B cell (primary cell): ENCODE data around the gene AP1S3. TPM values are rescaled to one million over a fixed set of nuclear protein-coding genes. Genes with fewer than 3 reads are reported as not detected.

Experiments
- ATAC-seq: fragments of 200-7000 bp; cut with Tn5 transposase; one replicate; pipeline ENCODE4 v1.10.0; 2021; ENCODE audit warnings: low read depth, mild to moderate bottlenecking, moderate number of reproducible peaks, moderate library complexity
- CTCF ChIA-PET: fragments of 350-600 bp; sonication (Branson Sonifier 250); formaldehyde crosslinking; loops from one replicate; lab custom pipeline; 2021; ENCODE audit warnings: antibody characterized with exemption, inconsistent platforms; lab: Charles Lee
- POLR2A ChIA-PET: fragments of 350-600 bp; sonication (Branson Sonifier 250); formaldehyde crosslinking; loops from one replicate; lab custom pipeline; 2021; ENCODE audit warnings: antibody characterized with exemption; lab: Charles Lee
- DNase-seq: peaks from one replicate; pipeline ENCODE4 v3.0.0; 2013
- H2AFZ ChIP-seq: 2 replicates; pipeline ENCODE4 v1.6.1; 2012; ENCODE audit warnings: mild to moderate bottlenecking, low read depth, low read length; ENCODE audit not compliant: insufficient read depth, poor library complexity, severe bottlenecking
- H3K27ac ChIP-seq, 2 donors: 1 replicate in 1 of 2; 2 replicates in 1 of 2; pipeline ENCODE4 v1.5.1; 2012 to 2013; ENCODE audit warnings: low read length in 2 of 2, mild to moderate bottlenecking in 2 of 2, moderate library complexity in 1 of 2
- H3K27me3 ChIP-seq, 4 experiments: fragments of 200-600 bp in 1 of 4; sonication (generic) in 1 of 4; replicated peaks in 1 of 4; 1 replicate in 2 of 4; 2 replicates in 2 of 4; pipeline versions ENCODE4 v1.6.1 to v1.7.0; 2013 to 2016; ENCODE audit warnings: low read length in 3 of 4, mild to moderate bottlenecking in 2 of 4, mixed read lengths in 1 of 4, moderate library complexity in 1 of 4; ENCODE audit not compliant: insufficient read depth in 4 of 4, control insufficient read depth in 3 of 4; ENCODE audit errors: control extremely low read depth in 1 of 4
- H3K36me3 ChIP-seq, 2 experiments: replicated peaks in 1 of 2; 1 replicate in 1 of 2; 2 replicates in 1 of 2; pipeline versions ENCODE4 v1.6.1 to v1.7.1; 2013; ENCODE audit warnings: low read length in 1 of 2; ENCODE audit not compliant: insufficient read depth in 2 of 2, control insufficient read depth in 1 of 2; ENCODE audit errors: control extremely low read depth in 1 of 2, extremely low read depth in 1 of 2
- H3K4me1 ChIP-seq, 2 donors: fragments of 200-600 bp in 1 of 2; sonication (generic) in 1 of 2; 1 replicate in 1 of 2; 2 replicates in 1 of 2; pipeline versions ENCODE4 v1.5.1 to v1.6.1; 2013 to 2017; ENCODE audit warnings: low read length in 2 of 2; ENCODE audit not compliant: control insufficient read depth in 2 of 2, insufficient read depth in 2 of 2
- H3K4me2 ChIP-seq: replicated peaks from 2 replicates; pipeline ENCODE3; 2012; ENCODE audit warnings: mild to moderate bottlenecking, low read depth, low read length; ENCODE audit not compliant: poor library complexity, severe bottlenecking
- H3K4me3 ChIP-seq, 5 experiments: fragments of 200-600 bp in 1 of 5; sonication (generic) in 1 of 5; 1 replicate in 3 of 5; 2 replicates in 2 of 5; pipeline versions ENCODE4 v1.5.1 to v1.7.0; 2011 to 2016; ENCODE audit warnings: low read length in 4 of 5, mild to moderate bottlenecking in 4 of 5, low read depth in 2 of 5, control low read depth in 1 of 5, moderate library complexity in 1 of 5; ENCODE audit not compliant: insufficient read depth in 1 of 5; ENCODE audit errors: control extremely low read depth in 1 of 5, extremely low read depth in 1 of 5
- H3K79me2 ChIP-seq: fragments of 200-600 bp; sonication (generic); one replicate; pipeline ENCODE4 v1.6.0; 2016; ENCODE audit warnings: low read length; ENCODE audit not compliant: control insufficient read depth, insufficient read depth
- H3K9ac ChIP-seq: fragments of 200-600 bp; sonication (generic); 2 replicates; pipeline ENCODE4 v1.6.1; 2017; ENCODE audit warnings: mild to moderate bottlenecking, low read length, moderate library complexity
- H3K9me3 ChIP-seq, 3 donors: one replicate each; pipeline versions ENCODE4 v1.6.1 to v1.7.1; 2013; ENCODE audit warnings: low read length in 2 of 3; ENCODE audit not compliant: control insufficient read depth in 2 of 3, insufficient read depth in 1 of 3; ENCODE audit errors: control extremely low read depth in 1 of 3
- H4K20me1 ChIP-seq: 2 replicates; pipeline ENCODE4 v1.6.0; 2012; ENCODE audit warnings: mild to moderate bottlenecking, low read length; ENCODE audit not compliant: insufficient read depth, control insufficient read depth, poor library complexity, severe bottlenecking
- H3K27ac Mint-ChIP-seq: one replicate; pipeline ENCODE4 v1.8.0; 2021; ENCODE audit warnings: mixed read lengths
- H3K27me3 Mint-ChIP-seq: one replicate; pipeline ENCODE4 v1.8.0; 2021; ENCODE audit warnings: mixed read lengths
- H3K4me1 Mint-ChIP-seq: one replicate; pipeline ENCODE4 v1.8.0; 2021; ENCODE audit warnings: mixed read lengths
- H3K4me3 Mint-ChIP-seq: one replicate; pipeline ENCODE4 v1.8.0; 2021; ENCODE audit warnings: mixed read lengths
- H3K9me3 Mint-ChIP-seq: one replicate; pipeline ENCODE4 v1.8.0; 2022; ENCODE audit warnings: mixed read lengths; ENCODE audit not compliant: insufficient read depth
- EZH2 ChIP-seq: IDR thresholded peaks from 2 replicates; pipeline ENCODE4 v1.6.1; 2012; ENCODE audit warnings: borderline replicate concordance, low read depth, mild to moderate bottlenecking, moderate library complexity, low read length; ENCODE audit not compliant: insufficient read depth, poor library complexity, severe bottlenecking
- WGBS: methylation state at CpG from one replicate; pipeline ENCODE4 v1.1.5; 2013; ENCODE audit warnings: missing lambda C conversion rate; ENCODE audit not compliant: insufficient coverage; 5-methylcytosine and 5-hydroxymethylcytosine counted together
- intact Hi-C: fragments of 100-400 bp; cut with micrococcal nuclease; formaldehyde crosslinking; loops from one replicate; pipeline ENCODE4 v1.10.0; 2022
- polyA plus RNA-seq: library from polyadenylated mRNA; depleted of rRNA; stranded (reverse); fragments of >200 nt; gene quantifications from 2 replicates; pipeline ENCODE4 v1.2.3, GENCODE V29; 2012
- total RNA-seq, 2 donors: library from RNA; stranded (reverse); fragments of 120-200 nt in 1 of 2; gene quantifications; 1 replicate in 1 of 2; 2 replicates in 1 of 2; pipeline versions ENCODE4 v1.2.3 to v1.2.4, GENCODE V29; 2013 to 2022
- TF ChIP-seq, protein P1 (sequence below): fragments of 200-600 bp; IDR thresholded peaks from one replicate; pipeline ENCODE4 v1.8.0; 2022; ENCODE audit warnings: antibody characterized with exemption, mild to moderate bottlenecking

Gene AP1S3
- total and polyA plus RNA-seq, 2 donors (not counting 1 experiment from before 2014, with no cell fraction given), result 7.2 to 41.4 TPM

DNA sequence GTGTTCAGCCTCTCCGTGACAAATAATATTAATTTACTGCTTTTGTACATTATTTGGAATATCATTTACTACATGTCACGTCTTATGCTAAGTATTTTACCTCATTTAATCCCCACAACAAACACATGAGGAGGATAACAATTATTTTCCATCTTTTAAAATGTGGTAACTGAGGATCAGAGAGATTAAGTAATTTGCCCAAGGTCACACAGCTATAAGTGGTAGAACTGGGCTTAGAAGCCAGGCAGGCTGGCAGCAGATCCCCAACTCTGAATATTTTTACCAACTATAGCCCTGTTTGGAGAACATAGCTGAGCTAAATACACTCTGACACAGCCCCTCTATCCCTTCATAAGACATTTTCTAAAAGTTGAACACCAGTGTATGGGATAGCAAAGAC, 24.1 kb downstream of the AP1S3 start:
- H3K4me3 ChIP-seq, result no peak overlapping the region
- no peak overlapping the region for H3K9ac ChIP-seq
- Mint-ChIP-seq H3K4me3 (no peak overlapping the region), H3K4me1 (peaks cover 47% of the 10 kb centered on the region), H3K9me3 (no peaks in the 10 kb centered on the region), H3K27me3 (no peaks in the 10 kb centered on the region), H3K27ac (no peak overlapping the region)
- peaks cover 14% of the 10 kb centered on the region for H4K20me1 ChIP-seq
- H3K79me2 ChIP-seq, result peaks cover 92% of the 10 kb centered on the region
- no peaks in the 10 kb centered on the region for H3K36me3 ChIP-seq
- intact Hi-C loops, result no loop called here
- no peak overlapping the region for H2AFZ ChIP-seq
- CTCF ChIA-PET, result no interaction called here
- WGBS, result no CpG with 5 or more reads among the region's 2 CpGs
- H3K4me2 ChIP-seq, result no peak overlapping the region
- ATAC-seq (no peak), DNase-seq (no peak)
- H3K4me1 ChIP-seq, result peaks cover 0 to 7% of the 10 kb centered on the region in 2 donors
- no peak for TF ChIP-seq EZH2
- TF ChIP-seq, protein P1, sequence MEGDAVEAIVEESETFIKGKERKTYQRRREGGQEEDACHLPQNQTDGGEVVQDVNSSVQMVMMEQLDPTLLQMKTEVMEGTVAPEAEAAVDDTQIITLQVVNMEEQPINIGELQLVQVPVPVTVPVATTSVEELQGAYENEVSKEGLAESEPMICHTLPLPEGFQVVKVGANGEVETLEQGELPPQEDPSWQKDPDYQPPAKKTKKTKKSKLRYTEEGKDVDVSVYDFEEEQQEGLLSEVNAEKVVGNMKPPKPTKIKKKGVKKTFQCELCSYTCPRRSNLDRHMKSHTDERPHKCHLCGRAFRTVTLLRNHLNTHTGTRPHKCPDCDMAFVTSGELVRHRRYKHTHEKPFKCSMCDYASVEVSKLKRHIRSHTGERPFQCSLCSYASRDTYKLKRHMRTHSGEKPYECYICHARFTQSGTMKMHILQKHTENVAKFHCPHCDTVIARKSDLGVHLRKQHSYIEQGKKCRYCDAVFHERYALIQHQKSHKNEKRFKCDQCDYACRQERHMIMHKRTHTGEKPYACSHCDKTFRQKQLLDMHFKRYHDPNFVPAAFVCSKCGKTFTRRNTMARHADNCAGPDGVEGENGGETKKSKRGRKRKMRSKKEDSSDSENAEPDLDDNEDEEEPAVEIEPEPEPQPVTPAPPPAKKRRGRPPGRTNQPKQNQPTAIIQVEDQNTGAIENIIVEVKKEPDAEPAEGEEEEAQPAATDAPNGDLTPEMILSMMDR, result no peak
- POLR2A ChIA-PET, result no interaction called here
- no peaks in the 10 kb centered on the region for H3K27me3 ChIP-seq
- no peak overlapping the region for H3K27ac ChIP-seq
- H3K9me3 ChIP-seq, result no peaks in the 10 kb centered on the region

DNA sequence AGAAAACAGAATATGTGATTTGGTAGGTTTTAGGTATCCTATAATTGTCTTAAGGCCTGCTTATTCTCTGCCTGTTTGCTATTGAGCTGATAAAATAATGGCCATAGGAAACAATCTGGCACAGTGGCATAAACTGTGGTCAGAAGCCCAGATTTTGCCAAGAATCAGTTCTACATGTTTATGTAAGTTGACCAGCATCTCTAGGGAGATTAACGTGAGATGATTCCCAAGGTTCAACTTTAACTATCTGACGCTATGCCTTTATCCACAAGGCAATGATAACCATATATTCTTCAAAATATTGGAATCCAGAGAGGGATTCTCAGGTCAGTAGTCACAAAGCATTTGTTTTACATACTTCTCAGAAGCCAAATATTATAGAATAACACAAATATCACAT, 25.6 kb downstream of the AP1S3 start:
- Histone ChIP-seq H3K79me2 (peaks cover 90% of the 10 kb centered on the region), H3K36me3 (no peaks in the 10 kb centered on the region), H3K4me3 (no peak overlapping the region), H2AFZ (no peak overlapping the region), H3K27ac (no peak overlapping the region), H4K20me1 (peaks cover 14% of the 10 kb centered on the region), H3K4me1 (peaks cover 0 to 7% of the 10 kb centered on the region in 2 donors), H3K27me3 (no peaks in the 10 kb centered on the region), H3K9me3 (no peaks in the 10 kb centered on the region), H3K4me2 (no peak overlapping the region), H3K9ac (no peak overlapping the region)
- ChIA-PET CTCF (no interaction called here), POLR2A (interaction anchor here (1.1 kb wide), 1 partner anchor 22 kb away, joined by 3 read pairs; no protein-coding TSS in a partner anchor)
- intact Hi-C loops, result no loop called here
- H3K4me1 Mint-ChIP-seq, result peaks cover 50% of the 10 kb centered on the region
- H3K9me3 Mint-ChIP-seq, result no peaks in the 10 kb centered on the region
- H3K27ac Mint-ChIP-seq, result no peak overlapping the region
- no peak for TF ChIP-seq EZH2
- H3K4me3 Mint-ChIP-seq, result no peak overlapping the region
- DNase-seq, result no peak
- WGBS, result no CpG with 5 or more reads among the region's 2 CpGs
- no peak for ATAC-seq
- no peaks in the 10 kb centered on the region for H3K27me3 Mint-ChIP-seq
